ENCODE measurements around the gene C6orf120.

GRCh38 chr6:169665289-169665688 is 36.6 kb upstream of the C6orf120 start:
- TF ChIP-seq, protein P1, sequence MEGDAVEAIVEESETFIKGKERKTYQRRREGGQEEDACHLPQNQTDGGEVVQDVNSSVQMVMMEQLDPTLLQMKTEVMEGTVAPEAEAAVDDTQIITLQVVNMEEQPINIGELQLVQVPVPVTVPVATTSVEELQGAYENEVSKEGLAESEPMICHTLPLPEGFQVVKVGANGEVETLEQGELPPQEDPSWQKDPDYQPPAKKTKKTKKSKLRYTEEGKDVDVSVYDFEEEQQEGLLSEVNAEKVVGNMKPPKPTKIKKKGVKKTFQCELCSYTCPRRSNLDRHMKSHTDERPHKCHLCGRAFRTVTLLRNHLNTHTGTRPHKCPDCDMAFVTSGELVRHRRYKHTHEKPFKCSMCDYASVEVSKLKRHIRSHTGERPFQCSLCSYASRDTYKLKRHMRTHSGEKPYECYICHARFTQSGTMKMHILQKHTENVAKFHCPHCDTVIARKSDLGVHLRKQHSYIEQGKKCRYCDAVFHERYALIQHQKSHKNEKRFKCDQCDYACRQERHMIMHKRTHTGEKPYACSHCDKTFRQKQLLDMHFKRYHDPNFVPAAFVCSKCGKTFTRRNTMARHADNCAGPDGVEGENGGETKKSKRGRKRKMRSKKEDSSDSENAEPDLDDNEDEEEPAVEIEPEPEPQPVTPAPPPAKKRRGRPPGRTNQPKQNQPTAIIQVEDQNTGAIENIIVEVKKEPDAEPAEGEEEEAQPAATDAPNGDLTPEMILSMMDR (IDR thresholded peaks at IDR 0.05), result no peak
- no peak for TF ChIP-seq POLR2A (IDR thresholded peaks at IDR 0.05)
